HCT116 (cell line): ENCODE data around the gene SAMSN1. TPM values are rescaled to one million over a fixed set of nuclear protein-coding genes. Genes with fewer than 3 reads are reported as not detected.

Experiments
- ATAC-seq: fragments of 200-7000 bp; cut with Tn5 transposase; 2 replicates; pipeline ENCODE4 v1.9.1; 2020; ENCODE audit warnings: mild to moderate bottlenecking, moderate library complexity
- BruUV-seq: library from RNA; stranded (reverse); fragments of 400-500 nt; replicated peaks from 2 replicates; lab custom pipeline; 2021; lab: Mats Ljungman, UMichigan
- CTCF ChIA-PET: fragments of 300-600 bp; sonication (Branson Sonifier 250); formaldehyde crosslinking; loops from one replicate; lab custom pipeline; 2021; ENCODE audit warnings: antibody characterized with exemption; lab: Charles Lee
- POLR2A ChIA-PET: fragments of 300-600, 350-600 bp; sonication (Branson Sonifier 250); formaldehyde crosslinking; loops from one replicate; lab custom pipeline; 2021; ENCODE audit warnings: antibody characterized with exemption; lab: Charles Lee
- RAD21 ChIA-PET, 2 experiments: fragments of 300-600 bp; sonication (Branson Sonifier 250); formaldehyde crosslinking; loops; one replicate each; lab custom pipeline; 2023; ENCODE audit warnings: low total read pairs in 2 of 2; ENCODE audit not compliant: uncharacterized antibody in 2 of 2, unreplicated experiment in 2 of 2, low non-redundant PET in 1 of 2; lab: Charles Lee
- DNase-seq: peaks from one replicate; pipeline ENCODE4 v3.0.0-alpha.2; 2010; ENCODE audit warnings: low read depth, low spot score
- H2AFZ ChIP-seq: fragments of 200-600 bp; shearing (Covaris generic), sonication (generic); 2 replicates; pipeline ENCODE4 v1.6.1; 2017; ENCODE audit warnings: low read depth, mixed run types, mixed read lengths, antibody characterized with exemption, low read length; ENCODE audit not compliant: poor library complexity, severe bottlenecking
- H3K27ac ChIP-seq: 2 replicates; pipeline ENCODE4 v1.5.1; 2012; ENCODE audit warnings: low read depth, low read length
- H3K27me3 ChIP-seq: fragments of 200-600 bp; sonication (generic); 2 replicates; pipeline ENCODE4 v1.6.1; 2016; ENCODE audit warnings: mixed run types, low read length, mixed read lengths; ENCODE audit not compliant: insufficient read depth
- H3K36me3 ChIP-seq, 2 experiments: fragments of 200-500 bp in 1 of 2; fragments of 200-600 bp in 1 of 2; sonication (Bioruptor generic) in 1 of 2; sonication (generic) in 1 of 2; 2 replicates each; pipeline versions ENCODE4 v1.5.1 to v1.6.1; 2014 to 2016; ENCODE audit warnings: low read length in 2 of 2, inconsistent platforms in 1 of 2, mixed read lengths in 1 of 2, mixed run types in 1 of 2; ENCODE audit not compliant: insufficient read depth in 2 of 2, control insufficient read depth in 1 of 2
- H3K4me1 ChIP-seq, 2 experiments: fragments of 200-600 bp in 1 of 2; sonication (generic) in 1 of 2; 2 replicates each; pipeline versions ENCODE4 v1.5.1 to v1.6.1; 2012 to 2017; ENCODE audit warnings: low read length in 2 of 2, inconsistent platforms in 1 of 2, mild to moderate bottlenecking in 1 of 2, mixed read lengths in 1 of 2, mixed run types in 1 of 2, moderate library complexity in 1 of 2; ENCODE audit not compliant: insufficient read depth in 2 of 2, control insufficient read depth in 1 of 2
- H3K4me2 ChIP-seq: fragments of 200-600 bp; sonication (generic); 2 replicates; pipeline ENCODE4 v1.6.1; 2017; ENCODE audit warnings: mixed run types, low read length, mixed read lengths
- H3K4me3 ChIP-seq, 2 experiments: fragments of 200-600 bp in 1 of 2; sonication (generic) in 1 of 2; replicated peaks in 1 of 2; 2 replicates each; pipeline ENCODE4 v1.5.1; 2011 to 2016; ENCODE audit warnings: low read length in 2 of 2, control low read depth in 1 of 2, low read depth in 1 of 2, mild to moderate bottlenecking in 1 of 2, mixed read lengths in 1 of 2, mixed run types in 1 of 2
- H3K79me2 ChIP-seq: fragments of 200-600 bp; sonication (generic); 2 replicates; pipeline ENCODE4 v1.6.1; 2017; ENCODE audit warnings: mild to moderate bottlenecking, mixed run types, low read length, moderate library complexity, mixed read lengths; ENCODE audit not compliant: insufficient read depth
- H3K9ac ChIP-seq: fragments of 200-600 bp; sonication (generic); 2 replicates; pipeline ENCODE4 v1.6.1; 2016; ENCODE audit warnings: low read length, mixed read lengths
- H3K9me2 ChIP-seq: fragments of 200-600 bp; sonication (generic), shearing (Covaris generic); 2 replicates; pipeline ENCODE4 v1.6.1; 2017; ENCODE audit warnings: mixed run types, mild to moderate bottlenecking, moderate library complexity; ENCODE audit not compliant: insufficient read depth
- H3K9me3 ChIP-seq, 2 experiments: fragments of 200-500 bp in 1 of 2; fragments of 200-600 bp in 1 of 2; sonication (Bioruptor generic) in 1 of 2; sonication (generic) in 1 of 2; 2 replicates each; pipeline ENCODE4 v1.6.1; 2014 to 2017; ENCODE audit warnings: low read length in 2 of 2, mixed read lengths in 2 of 2, inconsistent platforms in 1 of 2, low read depth in 1 of 2, mild to moderate bottlenecking in 1 of 2, mixed run types in 1 of 2, moderate library complexity in 1 of 2; ENCODE audit not compliant: control insufficient read depth in 1 of 2, insufficient read depth in 1 of 2
- H4K20me1 ChIP-seq: fragments of 200-600 bp; sonication (generic), shearing (Covaris generic); 2 replicates; pipeline ENCODE4 v1.6.1; 2017; ENCODE audit warnings: mixed run types, mild to moderate bottlenecking, moderate library complexity; ENCODE audit not compliant: insufficient read depth
- ATF3 ChIP-seq: IDR thresholded peaks from 2 replicates; pipeline ENCODE4 v1.6.1; 2012
- CBX3 ChIP-seq: IDR thresholded peaks from 2 replicates; pipeline ENCODE4 v1.6.1; 2012; ENCODE audit warnings: low read depth
- CEBPB ChIP-seq: IDR thresholded peaks from 2 replicates; pipeline ENCODE4 v1.6.1; 2012; ENCODE audit warnings: low read depth
- CTCF ChIP-seq, 3 experiments: fragments of 200-600 bp in 1 of 3; sonication (generic) in 1 of 3; IDR thresholded peaks in 2 of 3; conservative IDR thresholded peaks in 1 of 3; 2 replicates each; pipeline ENCODE4 v1.5.1; 2012 to 2017; ENCODE audit warnings: low read depth in 2 of 3, low read length in 2 of 3, antibody characterized with exemption in 1 of 3, borderline replicate concordance in 1 of 3, control low read depth in 1 of 3, mild to moderate bottlenecking in 1 of 3, mixed read lengths in 1 of 3, mixed run types in 1 of 3, moderate library complexity in 1 of 3; ENCODE audit not compliant: insufficient read depth in 1 of 3
- EGR1 ChIP-seq: IDR thresholded peaks from 2 replicates; pipeline ENCODE4 v1.6.1; 2012; ENCODE audit warnings: low read depth
- ELF1 ChIP-seq: IDR thresholded peaks from 2 replicates; pipeline ENCODE4 v1.6.1; 2012; ENCODE audit warnings: low read depth, borderline replicate concordance
- EZH2 ChIP-seq: fragments of 200-600 bp; sonication (generic); IDR thresholded peaks from 2 replicates; pipeline ENCODE4 v1.6.1; 2017; ENCODE audit warnings: antibody characterized with exemption, mixed run types
- EZH2phosphoT487 ChIP-seq: fragments of 200-600 bp; IDR thresholded peaks from 2 replicates; pipeline ENCODE4 v1.6.1; 2018; ENCODE audit warnings: antibody characterized with exemption, borderline replicate concordance
- MAX ChIP-seq: IDR thresholded peaks from 2 replicates; pipeline ENCODE4 v1.6.1; 2012
- POLR2A ChIP-seq: IDR thresholded peaks from 2 replicates; pipeline ENCODE4 v1.7.0; 2011; ENCODE audit warnings: borderline replicate concordance; ENCODE audit not compliant: insufficient read depth, insufficient read length; ENCODE audit errors: extremely low read depth
- RAD21 ChIP-seq: IDR thresholded peaks from 2 replicates; pipeline ENCODE4 v1.6.1; 2012; ENCODE audit warnings: low read depth, mild to moderate bottlenecking
- REST ChIP-seq: IDR thresholded peaks from 2 replicates; pipeline ENCODE4 v1.6.1; 2012; ENCODE audit warnings: low read depth
- SIN3A ChIP-seq: IDR thresholded peaks from 2 replicates; pipeline ENCODE4 v1.6.1; 2012; ENCODE audit warnings: low read depth
- SRF ChIP-seq: IDR thresholded peaks from 2 replicates; pipeline ENCODE4 v1.6.1; 2012; ENCODE audit warnings: low read depth
- TCF7L2 ChIP-seq: IDR thresholded peaks from 2 replicates; pipeline ENCODE4 v1.7.0; 2011; ENCODE audit warnings: borderline replicate concordance, inconsistent platforms; ENCODE audit not compliant: insufficient read depth, insufficient read length; ENCODE audit errors: extremely low read depth
- YY1 ChIP-seq: IDR thresholded peaks from 2 replicates; pipeline ENCODE4 v1.6.1; 2011; ENCODE audit warnings: low read length, low read depth, moderate library complexity, mild to moderate bottlenecking; ENCODE audit not compliant: insufficient replicate concordance; ENCODE audit errors: extremely low read depth
- ZFX ChIP-seq: fragments of 450-650 bp; IDR thresholded peaks from 2 replicates; pipeline ENCODE4 v1.6.1; 2017
- ZNF274 ChIP-seq: fragments of 200-500 bp; sonication (Bioruptor generic); IDR thresholded peaks from 2 replicates; pipeline ENCODE4 v1.6.1; 2014; ENCODE audit warnings: mild to moderate bottlenecking, low read depth, low read length, inconsistent platforms
- intact Hi-C: fragments of 100-400 bp; cut with micrococcal nuclease; formaldehyde crosslinking; loops from 2 replicates; pipeline ENCODE4 v1.10.0; 2022
- total RNA-seq: library from RNA; stranded (reverse); gene quantifications from one replicate; pipeline ENCODE4 v1.2.1, GENCODE V29; 2021; ENCODE audit not compliant: unreplicated experiment

Gene SAMSN1
- total RNA-seq, 1 experiment from 2014 or later, result 0.57 TPM

GRCh38 chr21:14566894-14567293, 20.8 kb upstream of the SAMSN1 start:
- Histone ChIP-seq H3K36me3 (no peaks in the 10 kb centered on the region), H3K9me3 (peaks cover 0 to 2% of the 10 kb centered on the region in 2 experiments; a peak in 2 of 4 replicates), H3K4me2 (no peak overlapping the region), H3K9me2 (no peaks in the 10 kb centered on the region), H2AFZ (no peak overlapping the region), H3K27ac (no peak overlapping the region), H3K79me2 (no peaks in the 10 kb centered on the region), H4K20me1 (no peaks in the 10 kb centered on the region), H3K4me3 (no peak overlapping the region), H3K4me1 (0 out of 4 replicates have a peak, but pooled peaks cover 0 to 3% of the 10 kb centered on the region in 2 experiments), H3K27me3 (no peaks in the 10 kb centered on the region), H3K9ac (no peak overlapping the region)
- RAD21 ChIA-PET, result no interaction called here
- ATAC-seq, result no peak
- TF ChIP-seq SIN3A, result no peak
- TF ChIP-seq EZH2phosphoT487, result no peak
- TF ChIP-seq YY1, result no peak
- no peak for TF ChIP-seq EGR1
- no peak for TF ChIP-seq RAD21
- no peak for TF ChIP-seq CEBPB
- TF ChIP-seq SRF, result no peak
- TF ChIP-seq EZH2, result no peak
- no peak for TF ChIP-seq CBX3
- TF ChIP-seq TCF7L2, result no peak
- no peak for TF ChIP-seq ELF1
- TF ChIP-seq ATF3, result no peak
- TF ChIP-seq CTCF (IDR thresholded peaks at IDR 0.05 in 2 of 3, conservative IDR thresholded peaks at IDR 0.05 in 1 of 3; ENCODE audit: borderline replicate concordance in 1 of 3, insufficient read depth in 1 of 3, low read depth in 2 of 3, low read length in 2 of 3), result no peak
- no peak for TF ChIP-seq ZFX
- TF ChIP-seq POLR2A, result no peak
- TF ChIP-seq REST, result no peak
- no peak for TF ChIP-seq MAX
- TF ChIP-seq ZNF274, result no peak
- intact Hi-C loops, result no loop called here
- CTCF ChIA-PET, result no interaction called here
- POLR2A ChIA-PET, result no interaction called here
- no TSS peak for BruUV-seq
- no peak for DNase-seq
